ENCODE data around the gene PDGFC. TPM values are rescaled to one million over a fixed set of nuclear protein-coding genes. Genes with fewer than 3 reads are reported as not detected.

Gene PDGFC
- total and polyA plus RNA-seq, 2 donors (not counting 3 experiments of a cell fraction or from before 2014, with no cell fraction given) = 2.7 to 5.3 TPM

- dilution Hi-C loops (cut with MboI; ENCODE audit: extremely low pct_ligation_motif_present, low sequenced_read_pairs) = no loop called here
- H3K27ac ChIP-seq (ENCODE audit: insufficient read depth, low read depth, low read length) = no peak overlapping the region
- no peak overlapping the region for H3K4me2 ChIP-seq (ENCODE audit: insufficient read depth, low read length)
- no peaks in the 10 kb centered on the region for H3K36me3 ChIP-seq (ENCODE audit: control insufficient read depth in 2 of 2, extremely low read depth in 1 of 2, insufficient read depth in 2 of 2, low read length in 2 of 2)
- H3K9me3 ChIP-seq (replicated peaks; ENCODE audit: control insufficient read depth, insufficient read depth, low read length) = no peaks in the 10 kb centered on the region
- TF ChIP-seq FOS (IDR thresholded peaks at IDR 0.05; ENCODE audit: borderline replicate concordance, insufficient read depth, low read length) = no peak
- TF ChIP-seq EZH2 (IDR thresholded peaks at IDR 0.05; ENCODE audit: borderline replicate concordance, low read depth, low read length, severe bottlenecking) = no peak
- no peak for TF ChIP-seq GATA2 (IDR thresholded peaks at IDR 0.05; ENCODE audit: insufficient read depth, insufficient read length, low read depth, low read length)
- no peak for TF ChIP-seq JUN (IDR thresholded peaks at IDR 0.05; ENCODE audit: borderline replicate concordance, insufficient read depth, insufficient read length, low read depth)
- TF ChIP-seq POLR2A (IDR thresholded peaks at IDR 0.05; ENCODE audit: low read depth, low read length) = no peak
- no peak for TF ChIP-seq MAX (IDR thresholded peaks at IDR 0.05; ENCODE audit: insufficient read depth, insufficient read length)
- no peak for TF ChIP-seq MYC (IDR thresholded peaks at IDR 0.05; ENCODE audit: low read depth, low read length)
- TF ChIP-seq POLR2AphosphoS5 (IDR thresholded peaks at IDR 0.05; ENCODE audit: insufficient read depth, low read depth, low read length) = no peak
- no peak for TF ChIP-seq CTCF (IDR thresholded peaks at IDR 0.05; ENCODE audit: extremely low read depth in 1 of 2, insufficient read depth in 1 of 2, low read depth in 1 of 2, low read length in 2 of 2)
- ChIA-PET POLR2A (no interaction called here), CTCF (interaction anchor here (1.1 to 3.9 kb wide), 5 partner anchors 8 to 295 kb away, joined by 3 to 15 read pairs (median 6); no protein-coding TSS in a partner anchor)
- H3K4me1 ChIP-seq (ENCODE audit: control insufficient read depth, extremely low read depth, insufficient read depth, low read length) = peaks cover 14% of the 10 kb centered on the region
- H3K4me3 ChIP-seq (replicated peaks in 1 of 3; ENCODE audit: insufficient read depth in 1 of 3, low read depth in 1 of 3, low read length in 3 of 3) = no peak overlapping the region
- no peaks in the 10 kb centered on the region for H3K79me2 ChIP-seq (ENCODE audit: control insufficient read depth, insufficient read depth, low read length)
- H3K9me1 ChIP-seq (replicated peaks; ENCODE audit: control insufficient read depth, extremely low read depth, insufficient read depth, low read length) = no peaks in the 10 kb centered on the region
- no peaks in the 10 kb centered on the region for H4K20me1 ChIP-seq (replicated peaks; ENCODE audit: control insufficient read depth, extremely low read depth, insufficient read depth, low read length)
- no peak overlapping the region for H3K9ac ChIP-seq (replicated peaks; ENCODE audit: extremely low read depth, insufficient read depth, low read length)
- no peak overlapping the region for H2AFZ ChIP-seq (ENCODE audit: low read depth, low read length)
- no peaks in the 10 kb centered on the region for H3K27me3 ChIP-seq (ENCODE audit: control insufficient read depth in 2 of 2, insufficient read depth in 2 of 2, low read length in 2 of 2)
- intact Hi-C loops (cut with micrococcal nuclease) = loop anchor here (5.0 kb wide), 1 partner anchor 293 kb away; no protein-coding TSS in a partner anchor
- DNase-seq (ENCODE audit: low read depth, low spot score) (no peak), FAIRE-seq (no peak)
- BruUV-seq (replicated peaks) = no TSS peak
Measured at GRCh38 chr4:156770140-156770539, 201.5 kb downstream of the PDGFC start.

Measured in endothelial cell of umbilical vein (primary cell).